HCEC 1CT (cell line): Measurements from ENCODE around the gene PEX26.
"Not testable (repeated sequence)": the region's sequence is repeated elsewhere in the genome, so short reads cannot be mapped to it uniquely, and the experiment has no call there.

ENCODE experiments used
- DNase-seq: peaks from one replicate; pipeline ENCODE4 v3.0.0-alpha.2; 2017

PEX26 gene

DNA sequence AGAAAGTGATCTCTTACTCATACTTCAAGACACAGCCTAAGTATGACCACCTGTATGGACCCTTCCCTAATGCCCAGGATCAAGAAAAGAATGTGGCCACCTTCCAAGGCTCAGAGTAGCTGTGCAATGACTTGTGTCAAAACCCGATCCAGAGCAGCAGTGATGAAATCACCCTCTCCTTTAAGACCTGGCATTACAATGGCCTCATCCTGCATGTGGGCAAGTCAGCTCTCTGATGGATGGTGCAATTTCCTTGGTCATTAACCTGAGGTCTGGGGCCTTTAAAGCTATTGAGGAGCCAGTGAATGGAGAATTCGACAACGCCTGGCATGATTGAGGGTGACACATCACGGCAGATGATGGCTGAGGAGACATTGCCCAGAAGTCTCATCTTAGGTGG, 23.7 kb downstream of the PEX26 start:
- no peak for DNase-seq

DNA sequence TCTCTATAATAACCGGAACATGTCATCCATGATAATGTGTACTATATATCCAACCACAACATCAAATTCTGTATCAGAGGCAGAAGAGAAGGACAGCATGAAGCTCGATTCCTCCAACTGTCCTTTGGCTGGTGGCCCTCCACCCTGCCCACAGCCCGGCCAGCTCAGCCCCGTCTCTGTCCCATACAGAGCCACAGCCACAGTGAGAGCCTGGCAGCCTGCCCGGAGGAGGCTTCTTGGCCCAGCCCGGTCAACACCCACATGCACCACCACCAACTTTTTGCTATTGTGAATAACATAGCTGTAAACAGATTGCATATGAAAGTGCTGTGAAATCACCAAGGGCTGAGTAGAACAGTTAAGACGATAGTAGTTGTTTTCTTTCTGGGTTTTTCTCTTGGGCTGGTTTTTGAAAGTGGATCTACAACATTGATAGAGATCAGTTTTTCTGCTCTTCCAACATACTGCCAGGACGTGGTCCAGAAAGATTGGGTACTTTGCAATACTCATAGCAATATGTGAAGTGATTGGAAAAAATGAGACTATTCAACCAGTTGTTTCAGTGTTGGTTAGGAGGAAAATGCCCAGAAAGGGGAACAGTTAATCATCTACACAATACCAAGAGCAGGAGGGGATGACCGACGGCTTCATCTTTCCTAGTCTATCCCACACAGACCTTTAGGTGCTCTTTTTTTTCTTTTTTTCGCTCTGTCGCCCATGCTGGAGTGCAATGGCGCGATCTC, 25.9 kb downstream of the PEX26 start:
- DNase-seq: no peak

DNA sequence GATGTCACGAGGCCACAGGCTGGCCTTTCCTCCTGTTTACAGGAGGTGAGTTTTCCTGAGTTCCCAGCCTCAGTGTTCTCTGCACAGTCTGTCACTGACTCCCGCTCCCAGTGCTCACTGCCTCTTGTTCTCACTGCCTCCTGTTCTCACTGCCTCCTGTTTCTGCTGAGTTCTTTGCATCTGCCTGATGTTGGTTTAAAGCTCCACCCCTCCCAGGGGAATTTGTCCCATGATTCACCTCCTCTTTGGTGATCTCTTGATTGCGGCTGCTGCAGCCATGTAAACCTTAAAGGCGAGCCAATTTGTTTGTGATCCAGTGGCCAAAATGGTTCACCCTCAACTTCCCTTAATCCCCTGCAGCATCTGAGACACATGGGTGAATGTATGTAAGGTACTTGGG, 26.8 kb downstream of the PEX26 start:
- DNase-seq: no peak

DNA sequence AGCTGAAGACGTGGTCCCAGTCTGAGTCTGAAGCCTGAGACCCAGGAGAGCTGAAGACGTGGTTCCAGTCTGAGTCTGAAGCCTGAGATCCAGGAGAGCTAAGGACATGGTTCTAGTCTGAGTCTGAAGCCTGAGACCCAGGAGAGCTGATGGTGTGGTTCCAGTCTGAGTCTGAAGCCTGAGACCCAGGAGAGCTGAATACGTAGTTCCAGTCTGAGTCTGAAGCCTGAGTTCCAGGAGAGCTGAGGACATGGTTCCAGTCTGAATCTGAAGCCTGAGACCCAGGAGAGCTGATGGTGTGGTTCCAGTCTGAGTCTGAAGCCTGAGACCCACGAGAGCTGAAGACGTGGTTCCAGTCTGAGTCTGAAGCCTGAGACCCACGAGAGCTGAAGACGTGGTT, 28.2 kb downstream of the PEX26 start:
- not testable (repeated sequence) for DNase-seq

DNA sequence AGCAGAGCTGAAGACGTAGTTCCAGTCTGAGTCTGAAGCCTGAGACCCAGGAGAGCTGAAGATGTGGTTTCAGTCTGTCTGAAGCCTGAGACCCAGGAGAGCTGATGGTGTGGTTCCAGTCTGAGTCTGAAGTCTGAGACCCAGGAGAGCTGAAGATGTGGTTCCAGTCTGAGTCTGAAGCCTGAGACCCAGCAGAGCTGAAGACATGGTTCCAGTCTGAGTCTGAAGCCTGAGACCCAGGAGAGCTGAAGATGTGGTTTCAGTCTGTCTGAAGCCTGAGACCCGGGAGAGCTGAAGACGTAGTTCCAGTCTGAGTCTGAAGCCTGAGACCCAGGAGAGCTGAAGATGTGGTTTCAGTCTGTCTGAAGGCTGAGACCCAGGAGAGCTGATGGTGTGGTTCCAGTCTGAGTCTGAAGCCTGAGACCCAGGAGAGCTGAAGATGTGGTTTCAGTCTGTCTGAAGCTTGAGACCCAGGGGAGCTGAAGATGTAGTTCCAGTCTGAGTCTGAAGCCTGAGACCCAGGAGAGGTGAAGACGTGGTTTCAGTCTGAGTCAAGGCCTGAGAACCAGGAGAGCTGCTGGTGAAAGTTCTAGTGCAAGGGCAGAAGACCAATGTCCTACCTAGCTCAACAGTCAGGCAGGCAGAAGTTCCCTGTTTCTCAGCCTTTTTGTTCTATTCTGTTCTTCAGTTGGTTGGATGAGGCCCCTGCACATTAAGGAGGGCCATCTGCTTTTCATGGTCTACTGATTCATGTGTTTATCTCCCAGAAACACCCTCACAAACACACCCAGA, 29.0 kb downstream of the PEX26 start:
- DNase-seq: not testable (repeated sequence)

DNA sequence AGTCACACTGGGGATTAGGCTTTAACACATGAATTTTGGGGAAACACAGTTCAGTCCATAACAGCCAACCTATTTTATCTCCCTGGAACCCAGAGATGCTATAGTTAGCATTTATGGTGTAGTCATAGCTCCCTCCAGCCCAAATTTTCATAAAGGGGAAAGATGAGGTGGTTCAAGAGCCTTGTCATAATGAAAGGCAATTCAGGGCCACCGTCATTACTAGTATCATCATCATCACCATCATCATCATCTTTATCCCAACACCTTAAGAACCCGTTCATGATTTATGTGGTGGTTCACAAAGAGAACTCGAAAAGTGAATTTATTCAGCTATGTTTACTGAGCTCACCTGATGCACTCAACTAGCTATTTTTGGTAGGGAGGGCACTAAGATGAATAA, 30.4 kb downstream of the PEX26 start:
- no peak for DNase-seq

DNA sequence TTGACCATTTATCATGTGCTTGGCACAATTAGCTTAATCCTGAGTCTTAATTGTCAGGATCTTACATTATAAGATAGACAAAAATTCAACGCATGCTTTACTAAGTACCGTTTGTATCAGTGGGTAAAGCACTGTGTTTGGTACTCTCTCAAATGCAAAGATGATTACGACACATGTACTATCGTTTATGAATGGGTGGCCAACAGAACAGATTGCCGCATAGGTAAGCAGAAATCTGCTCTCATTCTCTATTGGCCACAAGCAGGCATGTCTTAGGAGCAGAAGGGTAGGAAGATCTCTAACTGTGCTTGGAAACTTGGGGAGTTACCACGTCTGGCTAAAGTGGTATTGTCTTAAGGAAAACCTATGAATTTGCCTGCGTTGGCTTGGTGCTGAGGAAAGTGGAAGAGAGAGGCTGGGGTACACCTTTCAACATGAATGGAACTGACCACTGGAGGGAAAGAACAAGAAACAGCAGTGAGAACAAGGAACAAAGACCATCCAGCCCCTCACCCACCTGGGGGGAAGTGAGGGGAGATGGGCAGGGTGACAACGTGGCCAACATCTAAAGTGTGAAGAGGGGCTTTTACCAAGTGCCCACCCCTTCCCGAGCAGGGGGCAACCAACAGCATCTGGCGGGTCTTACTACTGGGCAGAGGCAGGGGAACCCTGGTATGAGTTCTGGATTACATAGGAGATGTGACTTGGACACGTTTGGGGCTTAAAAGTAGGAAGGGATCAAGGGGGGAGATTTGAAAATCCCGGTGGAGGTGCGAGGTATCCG, 31.8 kb downstream of the PEX26 start:
- no peak for DNase-seq

DNA sequence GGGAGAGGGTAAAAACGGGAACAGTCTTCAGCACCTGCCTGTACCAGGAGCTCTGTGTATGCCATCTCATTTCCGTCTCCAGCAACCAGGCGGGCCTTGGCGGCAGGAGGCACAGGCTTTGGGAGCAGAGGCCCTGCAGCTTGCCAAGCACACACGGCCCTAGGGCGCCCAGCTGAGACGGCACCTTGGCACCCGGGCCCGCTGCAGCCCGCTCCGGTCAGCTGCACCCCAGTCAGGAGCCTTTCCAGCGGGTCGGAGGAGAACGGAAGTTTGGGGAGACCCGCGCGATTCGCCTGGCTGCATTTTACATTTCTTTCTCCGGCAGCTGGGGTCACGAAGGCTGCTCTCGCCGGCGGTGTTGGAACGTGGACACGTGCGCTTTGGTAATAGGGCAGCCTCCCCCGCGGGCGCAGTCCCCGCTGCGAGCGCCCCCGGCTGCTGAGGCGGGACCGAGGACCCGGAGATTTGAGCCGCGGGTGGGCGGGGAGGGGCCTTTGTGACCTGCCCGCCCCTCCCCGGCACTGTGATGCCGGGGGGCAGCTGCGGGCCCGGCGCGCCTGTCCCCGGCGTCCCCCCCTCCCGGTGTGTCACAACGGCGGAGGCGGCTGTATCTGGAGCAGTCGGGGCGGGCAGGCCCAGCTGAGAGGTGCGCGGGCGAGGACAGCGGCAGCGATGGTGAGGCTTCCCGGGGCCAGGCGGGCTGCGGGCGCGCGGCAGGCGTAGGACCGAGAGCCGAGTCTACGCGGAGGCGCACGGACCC, 32.6 kb downstream of the PEX26 start, which contains the start of gene TUBA8:
Gene TUBA8, plus strand, starts transcription at position 616 of the 760 bp plus-strand sequence. Its CDS starts 57 bp downstream, at position 673.
- peak; percentile 11 for DNase-seq

DNA sequence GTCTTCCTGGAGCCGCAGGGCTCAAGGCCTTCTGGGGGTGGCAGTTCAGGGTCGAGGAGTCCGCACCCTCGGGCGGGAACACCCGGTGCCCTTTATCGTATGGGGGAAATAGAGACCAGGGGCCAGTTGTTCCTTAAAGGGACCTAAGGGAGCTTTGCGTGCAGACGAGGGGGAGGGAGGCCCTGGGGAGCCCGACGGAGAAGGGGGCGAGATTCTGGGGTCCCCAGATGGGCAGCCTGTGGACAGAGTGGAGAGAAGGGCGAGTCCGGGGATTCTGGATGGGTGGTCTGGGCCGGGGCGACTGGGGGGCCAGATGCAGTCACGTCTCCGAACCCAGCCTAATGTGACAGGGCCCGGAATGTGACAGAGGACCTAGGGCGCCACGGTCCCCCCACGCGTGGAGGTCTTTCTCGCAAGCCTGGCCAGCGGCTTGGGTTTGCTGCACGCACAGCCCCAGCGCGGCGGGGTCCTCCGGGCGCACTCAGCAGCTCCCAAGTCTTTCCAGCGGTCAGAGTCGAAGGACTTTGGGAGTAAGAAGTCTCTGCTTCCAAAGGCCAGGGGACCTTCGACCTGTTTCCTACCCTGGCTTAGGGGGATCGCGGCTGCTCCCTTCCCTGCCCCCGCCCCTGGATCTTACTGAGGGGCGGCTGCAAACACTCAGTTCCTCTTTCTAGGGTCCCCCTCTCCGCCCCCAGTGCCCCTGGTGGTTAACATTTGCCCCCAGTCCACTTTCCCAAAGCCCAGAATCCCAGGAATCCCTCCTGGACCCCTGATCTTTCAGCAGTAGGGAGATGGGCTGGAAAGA, 33.4 kb downstream of the PEX26 start:
- DNase-seq: no peak

DNA sequence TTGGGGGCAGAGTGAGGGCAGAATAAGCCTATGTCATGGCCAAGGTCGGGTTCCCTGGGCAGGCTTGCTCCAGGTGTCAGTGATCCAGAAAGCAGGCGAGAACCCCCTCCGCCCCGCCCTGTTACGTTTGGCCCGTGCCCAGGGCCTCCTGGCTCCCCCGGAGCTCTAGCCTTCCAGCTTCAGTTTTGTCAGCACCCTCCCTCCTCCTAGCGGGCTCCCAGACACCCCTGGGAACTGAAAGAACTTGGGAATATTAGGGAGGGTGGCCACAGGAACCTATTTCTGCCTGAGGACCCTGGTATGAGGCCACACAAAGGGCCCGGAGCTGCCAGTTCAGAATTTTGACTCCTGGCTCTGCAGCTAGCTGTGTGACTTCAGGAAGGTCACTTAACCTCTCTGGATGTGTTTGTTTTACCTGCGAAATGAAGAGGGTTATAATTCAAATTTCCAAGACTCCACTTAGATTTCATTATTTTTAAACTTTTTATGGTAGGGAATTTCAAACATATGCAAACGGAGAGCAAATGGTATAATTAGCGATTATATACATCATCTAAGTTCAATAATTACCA, 34.1 kb downstream of the PEX26 start:
- DNase-seq: no peak

DNA sequence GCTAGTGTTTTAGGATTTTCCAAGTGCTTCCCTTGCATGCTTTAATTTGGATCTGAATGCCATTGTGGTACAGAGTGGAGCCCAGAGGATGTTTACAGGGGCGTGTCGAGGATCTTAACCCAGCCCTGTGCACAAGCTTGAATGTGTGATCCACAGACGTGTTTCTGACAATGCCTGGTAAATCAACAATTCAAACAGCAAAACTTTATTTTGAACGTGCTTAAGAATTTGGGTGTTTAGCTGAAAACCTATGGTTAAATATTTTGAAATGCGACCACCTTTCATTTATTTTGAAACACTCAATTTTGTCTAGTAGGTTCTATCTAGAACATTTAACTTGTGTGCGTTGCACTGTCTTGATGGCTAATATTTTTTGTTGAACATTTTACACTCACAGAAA, 34.6 kb downstream of the PEX26 start:
- no peak for DNase-seq

DNA sequence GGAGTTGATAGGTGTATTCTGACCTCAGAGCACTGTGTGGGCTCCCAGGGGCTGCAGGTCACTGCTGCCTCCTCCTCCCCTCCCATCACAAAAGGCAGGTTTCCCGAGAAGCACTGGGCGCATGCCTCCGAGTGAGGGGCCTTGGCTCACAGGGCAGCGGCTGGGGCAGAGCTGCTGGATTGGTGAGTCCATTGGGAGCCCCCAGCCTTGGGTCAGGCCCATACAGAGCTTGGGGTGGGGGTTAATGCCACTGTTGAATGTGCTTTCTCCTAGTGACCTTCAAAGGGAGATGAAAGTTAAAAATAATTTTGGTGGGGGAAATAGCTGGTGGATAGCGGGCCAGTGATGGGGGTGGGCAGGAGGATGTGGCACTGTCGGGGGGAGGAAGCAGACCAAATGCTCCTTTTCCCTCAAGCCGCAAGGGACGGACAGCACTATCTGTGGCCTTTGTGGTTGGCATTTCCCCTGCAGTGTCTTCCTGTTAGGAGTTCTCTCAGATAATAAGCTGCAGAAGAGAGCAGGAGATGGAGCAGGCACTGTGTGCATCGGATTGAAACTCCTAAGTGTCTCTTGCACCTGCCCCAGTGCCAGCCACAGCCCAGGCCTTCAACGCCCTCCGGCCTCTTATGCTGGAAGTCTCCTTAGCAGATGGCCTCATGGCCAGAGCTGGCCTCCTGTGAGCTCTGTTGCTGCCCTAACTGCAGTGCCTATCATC, 36.0 kb downstream of the PEX26 start:
- DNase-seq: no peak

DNA sequence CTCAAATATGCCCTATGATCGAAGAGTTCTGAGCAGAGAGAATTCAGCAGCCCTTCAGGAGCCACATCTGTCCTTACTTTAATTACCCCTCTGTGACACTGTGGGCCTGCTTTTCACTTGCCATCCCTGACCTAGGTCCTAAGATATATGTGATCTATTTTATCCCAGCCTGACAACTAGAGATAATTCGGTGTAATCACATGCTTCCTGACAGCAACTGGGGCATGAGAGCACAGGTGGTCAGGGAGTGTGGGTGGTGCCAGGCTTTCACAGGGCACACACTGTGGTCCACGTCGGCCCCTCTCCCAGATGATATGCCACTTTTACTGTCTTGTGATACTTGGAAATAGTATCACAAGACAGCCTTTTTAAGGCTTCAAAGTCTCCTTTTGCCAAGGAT, 36.7 kb downstream of the PEX26 start:
- no peak for DNase-seq

DNA sequence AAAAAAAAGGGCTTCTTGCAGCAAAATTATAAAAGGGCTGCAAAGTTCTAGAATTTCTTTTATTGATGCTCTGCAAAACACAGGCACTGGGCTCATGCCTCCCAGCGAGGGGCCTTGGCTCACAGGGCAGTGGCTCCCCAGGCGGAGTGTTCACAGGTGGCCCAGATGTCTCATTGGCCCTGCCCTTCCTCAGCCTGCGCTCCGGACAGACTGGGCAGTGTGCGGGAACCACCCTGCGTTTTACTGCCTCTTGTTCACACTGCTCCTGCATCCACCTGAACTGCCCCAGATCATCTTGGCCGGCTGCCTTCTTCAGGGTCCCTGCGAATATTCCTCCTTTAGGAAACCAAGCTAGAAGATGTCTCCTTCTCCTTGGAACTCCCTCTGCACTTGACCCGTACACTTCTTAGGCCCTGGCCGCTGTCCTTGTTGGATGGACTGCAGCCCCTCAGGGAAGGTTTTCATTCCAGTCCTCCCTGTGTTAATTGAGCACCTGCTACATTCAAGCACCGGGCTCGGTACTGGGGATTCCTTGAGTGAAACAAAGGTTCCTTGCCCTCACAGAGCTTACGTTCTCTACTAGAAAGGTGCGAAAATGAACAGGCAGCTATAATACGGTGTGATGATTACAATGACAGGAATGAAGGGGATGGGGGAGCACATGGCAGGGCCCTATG, 37.3 kb downstream of the PEX26 start:
- no peak for DNase-seq

DNA sequence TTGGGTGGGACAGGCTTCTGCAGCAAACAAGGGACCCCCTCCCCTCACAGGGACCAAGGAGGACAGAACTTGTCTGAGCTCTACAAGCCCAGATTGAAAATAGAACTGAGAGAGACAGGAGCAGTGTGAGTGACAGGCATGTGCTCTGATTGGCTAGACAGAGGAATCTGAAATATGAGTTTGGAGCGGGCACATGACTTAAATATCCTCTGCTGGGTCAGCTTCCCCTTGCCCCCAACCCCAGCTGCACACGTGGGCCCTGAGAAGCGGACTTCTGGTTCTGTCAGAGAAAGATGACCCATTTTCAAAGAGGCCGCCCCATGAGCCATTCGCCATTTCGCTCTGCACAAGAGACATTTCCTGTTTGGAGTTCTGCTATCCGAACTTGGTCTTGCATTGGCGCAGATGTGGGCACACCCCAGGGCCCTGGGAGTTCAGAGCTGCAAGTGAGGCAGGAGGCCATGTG, 38.1 kb downstream of the PEX26 start:
- DNase-seq: no peak

DNA sequence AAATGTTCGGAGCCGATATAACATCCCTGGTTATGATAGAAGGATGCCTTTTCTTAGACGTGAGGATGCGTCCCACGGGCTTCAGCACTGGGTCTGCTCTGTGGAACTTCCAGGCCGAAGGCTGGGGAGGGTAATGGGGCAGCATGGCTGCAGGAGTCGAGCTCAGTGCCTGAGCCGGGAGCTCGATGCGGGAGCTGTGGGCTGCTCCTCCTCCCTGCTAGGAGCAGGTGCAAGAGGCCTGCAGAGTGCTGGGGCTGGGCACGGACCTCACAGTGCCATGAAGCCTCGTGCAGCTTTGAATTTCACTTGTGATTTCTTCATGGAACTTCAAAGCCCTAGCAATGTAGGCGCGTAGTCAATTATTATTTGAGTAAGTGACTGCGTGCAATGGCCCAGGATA, 38.8 kb downstream of the PEX26 start:
- DNase-seq: no peak

DNA sequence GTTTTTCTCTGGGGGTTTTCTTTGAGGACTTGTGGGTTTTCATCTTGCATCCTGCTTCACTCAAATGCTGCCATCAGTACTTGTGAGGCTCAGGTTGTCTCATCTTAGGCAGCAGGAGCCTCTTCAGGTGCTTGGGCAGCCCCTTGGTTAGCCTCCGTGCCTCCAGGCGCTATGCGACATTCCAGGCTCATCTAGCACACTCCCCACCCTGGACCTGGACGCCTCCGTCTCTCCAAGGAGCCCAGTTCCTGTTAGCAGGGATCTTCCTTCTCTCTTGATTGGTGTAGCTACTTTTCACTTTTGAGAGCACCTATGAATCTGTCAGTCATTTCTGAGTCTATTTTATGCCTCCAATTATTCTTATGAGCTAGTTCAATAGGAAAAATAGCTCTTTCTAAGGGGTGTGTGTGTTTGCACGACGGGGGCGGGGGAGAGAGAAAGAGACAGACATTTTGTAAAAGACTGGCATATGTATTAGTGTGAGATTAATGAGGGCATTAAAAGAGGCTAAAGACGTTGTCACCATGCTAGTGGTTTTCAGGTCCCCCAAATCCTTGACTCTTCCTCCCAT, 40.6 kb downstream of the PEX26 start:
- DNase-seq: no peak

DNA sequence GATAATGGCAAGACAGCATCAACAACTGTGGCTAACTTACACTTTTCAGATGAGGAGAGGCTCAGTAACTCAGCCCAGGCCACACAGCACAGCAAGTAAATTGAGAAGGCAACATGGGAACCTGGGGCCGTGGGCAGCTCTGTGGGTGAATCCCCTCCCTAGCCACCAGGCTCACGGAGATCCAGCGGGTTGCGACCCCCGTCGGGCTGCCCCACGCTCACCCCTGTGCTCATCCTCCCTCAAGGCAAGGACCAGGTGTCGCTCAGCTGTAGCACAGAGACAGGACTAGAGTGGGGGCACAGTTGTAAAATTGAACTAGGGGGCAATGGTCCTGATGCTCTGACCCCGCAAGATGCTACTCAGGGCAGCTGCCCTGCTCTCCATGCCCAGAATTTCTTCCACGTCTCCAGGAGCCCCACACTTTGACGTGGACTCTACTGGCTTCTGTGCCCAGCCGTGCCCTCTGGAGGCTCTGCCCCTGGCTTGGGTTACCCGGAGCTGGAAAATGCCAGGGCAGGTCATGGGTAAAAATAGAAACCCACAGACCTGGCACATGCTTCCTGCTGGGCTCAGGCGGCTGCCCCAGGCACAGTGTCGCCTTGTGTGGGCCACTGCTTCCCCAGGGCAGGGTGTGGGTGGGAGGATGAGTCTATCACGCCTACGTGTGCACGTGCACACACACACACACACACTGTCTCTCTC, 41.8 kb downstream of the PEX26 start:
- DNase-seq: no peak

DNA sequence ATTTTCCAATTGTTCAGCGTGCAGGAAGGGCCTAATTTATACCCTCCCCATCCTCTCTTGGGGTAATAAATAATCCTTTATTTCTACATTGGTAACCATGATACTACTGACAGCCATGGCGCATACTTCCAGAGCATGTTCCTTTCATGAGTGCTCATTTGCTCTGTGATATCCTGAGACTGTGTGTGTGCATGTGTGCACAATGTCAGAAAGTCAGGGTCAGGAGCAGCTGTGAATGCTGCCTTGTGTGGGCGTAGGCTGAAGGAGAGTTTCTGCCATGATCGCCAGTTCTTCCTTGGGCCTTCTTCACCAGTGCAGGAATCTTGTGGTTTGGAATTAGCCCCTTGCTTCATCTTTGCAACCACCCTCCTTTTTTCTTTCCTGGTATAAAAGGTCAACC, 43.1 kb downstream of the PEX26 start:
- DNase-seq: no peak
